HCT116 (cell line): ENCODE data around the gene MAGEH1.
"Not testable (repeated sequence)": the region's sequence is repeated elsewhere in the genome, so short reads cannot be mapped to it uniquely, and the experiment has no call there.

Experiments
- EGR1 ChIP-seq: IDR thresholded peaks from 2 replicates; pipeline ENCODE4 v1.6.1; 2012; ENCODE audit warnings: low read depth
- EZH2 ChIP-seq: fragments of 200-600 bp; sonication (generic); IDR thresholded peaks from 2 replicates; pipeline ENCODE4 v1.6.1; 2017; ENCODE audit warnings: antibody characterized with exemption, mixed run types
- JUND ChIP-seq: IDR thresholded peaks from 2 replicates; pipeline ENCODE4 v1.6.1; 2012
- POLR2A ChIP-seq: IDR thresholded peaks from 2 replicates; pipeline ENCODE4 v1.7.0; 2011; ENCODE audit warnings: borderline replicate concordance; ENCODE audit not compliant: insufficient read depth, insufficient read length; ENCODE audit errors: extremely low read depth
- POLR2AphosphoS5 ChIP-seq: IDR thresholded peaks from 2 replicates; pipeline ENCODE4 v1.6.1; 2011; ENCODE audit warnings: mild to moderate bottlenecking, low read depth, low read length, moderate library complexity
- RAD21 ChIP-seq: IDR thresholded peaks from 2 replicates; pipeline ENCODE4 v1.6.1; 2012; ENCODE audit warnings: low read depth, mild to moderate bottlenecking
- SP1 ChIP-seq: IDR thresholded peaks from 2 replicates; pipeline ENCODE4 v1.6.1; 2012; ENCODE audit warnings: low read depth
- TF ChIP-seq, protein P1 (sequence below), 3 experiments: fragments of 200-600 bp in 1 of 3; sonication (generic) in 1 of 3; IDR thresholded peaks in 2 of 3; conservative IDR thresholded peaks in 1 of 3; 2 replicates each; pipeline ENCODE4 v1.5.1; 2012 to 2017; ENCODE audit warnings: low read depth in 2 of 3, low read length in 2 of 3, antibody characterized with exemption in 1 of 3, borderline replicate concordance in 1 of 3, control low read depth in 1 of 3, mild to moderate bottlenecking in 1 of 3, mixed read lengths in 1 of 3, mixed run types in 1 of 3, moderate library complexity in 1 of 3; ENCODE audit not compliant: insufficient read depth in 1 of 3
- TF ChIP-seq, protein P2 (sequence below): IDR thresholded peaks from 2 replicates; pipeline ENCODE4 v1.6.1; 2012; ENCODE audit warnings: low read depth

DNA sequence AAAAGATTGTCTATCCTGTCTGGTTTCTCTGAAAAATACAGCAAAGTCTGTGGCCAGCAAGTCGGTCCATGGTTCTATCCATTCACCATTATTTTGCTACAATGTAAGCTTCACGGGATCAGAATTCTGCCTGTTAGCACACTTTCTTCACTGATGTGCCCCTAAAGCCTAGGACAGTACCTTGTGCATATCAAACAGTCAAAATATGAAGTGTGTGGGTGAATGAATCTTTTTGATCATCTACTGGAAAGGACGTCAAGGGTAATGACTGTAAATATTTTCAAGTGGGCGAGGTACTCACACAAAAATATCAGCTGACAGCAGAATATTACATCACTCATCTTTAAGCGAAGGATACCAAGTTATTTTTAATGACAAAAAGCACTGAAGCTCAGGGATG is 13.2 kb downstream of the MAGEH1 start:
- TF ChIP-seq EGR1, POLR2AphosphoS5, EZH2, POLR2A, RAD21, JUND, SP1: not testable (repeated sequence)
- TF ChIP-seq, protein P1, sequence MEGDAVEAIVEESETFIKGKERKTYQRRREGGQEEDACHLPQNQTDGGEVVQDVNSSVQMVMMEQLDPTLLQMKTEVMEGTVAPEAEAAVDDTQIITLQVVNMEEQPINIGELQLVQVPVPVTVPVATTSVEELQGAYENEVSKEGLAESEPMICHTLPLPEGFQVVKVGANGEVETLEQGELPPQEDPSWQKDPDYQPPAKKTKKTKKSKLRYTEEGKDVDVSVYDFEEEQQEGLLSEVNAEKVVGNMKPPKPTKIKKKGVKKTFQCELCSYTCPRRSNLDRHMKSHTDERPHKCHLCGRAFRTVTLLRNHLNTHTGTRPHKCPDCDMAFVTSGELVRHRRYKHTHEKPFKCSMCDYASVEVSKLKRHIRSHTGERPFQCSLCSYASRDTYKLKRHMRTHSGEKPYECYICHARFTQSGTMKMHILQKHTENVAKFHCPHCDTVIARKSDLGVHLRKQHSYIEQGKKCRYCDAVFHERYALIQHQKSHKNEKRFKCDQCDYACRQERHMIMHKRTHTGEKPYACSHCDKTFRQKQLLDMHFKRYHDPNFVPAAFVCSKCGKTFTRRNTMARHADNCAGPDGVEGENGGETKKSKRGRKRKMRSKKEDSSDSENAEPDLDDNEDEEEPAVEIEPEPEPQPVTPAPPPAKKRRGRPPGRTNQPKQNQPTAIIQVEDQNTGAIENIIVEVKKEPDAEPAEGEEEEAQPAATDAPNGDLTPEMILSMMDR (IDR thresholded peaks at IDR 0.05 in 2 of 3, conservative IDR thresholded peaks at IDR 0.05 in 1 of 3; ENCODE audit: borderline replicate concordance in 1 of 3, insufficient read depth in 1 of 3, low read depth in 2 of 3, low read length in 2 of 3), result not testable (repeated sequence)
- TF ChIP-seq, protein P2, sequence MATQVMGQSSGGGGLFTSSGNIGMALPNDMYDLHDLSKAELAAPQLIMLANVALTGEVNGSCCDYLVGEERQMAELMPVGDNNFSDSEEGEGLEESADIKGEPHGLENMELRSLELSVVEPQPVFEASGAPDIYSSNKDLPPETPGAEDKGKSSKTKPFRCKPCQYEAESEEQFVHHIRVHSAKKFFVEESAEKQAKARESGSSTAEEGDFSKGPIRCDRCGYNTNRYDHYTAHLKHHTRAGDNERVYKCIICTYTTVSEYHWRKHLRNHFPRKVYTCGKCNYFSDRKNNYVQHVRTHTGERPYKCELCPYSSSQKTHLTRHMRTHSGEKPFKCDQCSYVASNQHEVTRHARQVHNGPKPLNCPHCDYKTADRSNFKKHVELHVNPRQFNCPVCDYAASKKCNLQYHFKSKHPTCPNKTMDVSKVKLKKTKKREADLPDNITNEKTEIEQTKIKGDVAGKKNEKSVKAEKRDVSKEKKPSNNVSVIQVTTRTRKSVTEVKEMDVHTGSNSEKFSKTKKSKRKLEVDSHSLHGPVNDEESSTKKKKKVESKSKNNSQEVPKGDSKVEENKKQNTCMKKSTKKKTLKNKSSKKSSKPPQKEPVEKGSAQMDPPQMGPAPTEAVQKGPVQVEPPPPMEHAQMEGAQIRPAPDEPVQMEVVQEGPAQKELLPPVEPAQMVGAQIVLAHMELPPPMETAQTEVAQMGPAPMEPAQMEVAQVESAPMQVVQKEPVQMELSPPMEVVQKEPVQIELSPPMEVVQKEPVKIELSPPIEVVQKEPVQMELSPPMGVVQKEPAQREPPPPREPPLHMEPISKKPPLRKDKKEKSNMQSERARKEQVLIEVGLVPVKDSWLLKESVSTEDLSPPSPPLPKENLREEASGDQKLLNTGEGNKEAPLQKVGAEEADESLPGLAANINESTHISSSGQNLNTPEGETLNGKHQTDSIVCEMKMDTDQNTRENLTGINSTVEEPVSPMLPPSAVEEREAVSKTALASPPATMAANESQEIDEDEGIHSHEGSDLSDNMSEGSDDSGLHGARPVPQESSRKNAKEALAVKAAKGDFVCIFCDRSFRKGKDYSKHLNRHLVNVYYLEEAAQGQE, result not testable (repeated sequence)
